H9 (cell line): ENCODE data around the gene PDK2. TPM values are rescaled to one million over a fixed set of nuclear protein-coding genes. Genes with fewer than 3 reads are reported as not detected.

Experiments used
- DNase-seq: peaks from one replicate; pipeline ENCODE4 v3.0.0-alpha.2; 2017
- H2AFZ ChIP-seq: one replicate; pipeline ENCODE4 v1.6.1; 2013; ENCODE audit warnings: mild to moderate bottlenecking, low read length, control low read depth, moderate library complexity
- H2AK5ac ChIP-seq: 2 replicates; pipeline ENCODE4 v1.6.1; 2013; ENCODE audit warnings: low read length, control low read depth, mixed read lengths; ENCODE audit not compliant: insufficient read length
- H2BK120ac ChIP-seq: one replicate; pipeline ENCODE4 v1.6.1; 2013; ENCODE audit warnings: low read depth, mild to moderate bottlenecking, low read length, control low read depth, inconsistent platforms; ENCODE audit not compliant: poor library complexity, severe bottlenecking
- H2BK12ac ChIP-seq: 2 replicates; pipeline ENCODE4 v1.6.1; 2013; ENCODE audit warnings: low read length, control low read depth, mixed read lengths, low read depth; ENCODE audit not compliant: insufficient read length
- H2BK15ac ChIP-seq: 2 replicates; pipeline ENCODE4 v1.6.1; 2013; ENCODE audit warnings: low read depth, low read length, control low read depth
- H2BK20ac ChIP-seq: one replicate; pipeline ENCODE4 v1.6.1; 2013; ENCODE audit warnings: low read depth, mild to moderate bottlenecking, low read length, control low read depth, inconsistent platforms; ENCODE audit not compliant: poor library complexity, severe bottlenecking
- H2BK5ac ChIP-seq: 2 replicates; pipeline ENCODE4 v1.6.1; 2013; ENCODE audit warnings: low read length, control low read depth, mixed read lengths; ENCODE audit not compliant: insufficient read length
- H3K14ac ChIP-seq: 2 replicates; pipeline ENCODE4 v1.6.1; 2013; ENCODE audit warnings: low read length, control low read depth; ENCODE audit not compliant: insufficient read depth
- H3K18ac ChIP-seq: 2 replicates; pipeline ENCODE4 v1.6.1; 2013; ENCODE audit warnings: low read depth, mild to moderate bottlenecking, mixed read lengths, low read length, control low read depth; ENCODE audit not compliant: insufficient read length
- H3K23ac ChIP-seq: 2 replicates; pipeline ENCODE4 v1.6.1; 2013; ENCODE audit warnings: low read length, control low read depth, mixed read lengths, low read depth; ENCODE audit not compliant: insufficient read length
- H3K23me2 ChIP-seq: 2 replicates; pipeline ENCODE4 v1.6.1; 2013; ENCODE audit warnings: low read depth, mild to moderate bottlenecking, mixed read lengths, low read length, control low read depth; ENCODE audit not compliant: insufficient read length, poor library complexity, severe bottlenecking
- H3K27ac ChIP-seq: 2 replicates; pipeline ENCODE4 v1.5.1; 2013; ENCODE audit warnings: low read length, control low read depth, mixed read lengths, low read depth; ENCODE audit not compliant: insufficient read length
- H3K27me3 ChIP-seq: 2 replicates; pipeline ENCODE4 v1.6.1; 2013; ENCODE audit warnings: low read length, control low read depth, inconsistent platforms; ENCODE audit not compliant: insufficient read depth
- H3K4ac ChIP-seq: 2 replicates; pipeline ENCODE4 v1.6.1; 2013; ENCODE audit warnings: low read depth, mild to moderate bottlenecking, control low read depth, inconsistent platforms, low read length, moderate library complexity
- H3K4me1 ChIP-seq: 2 replicates; pipeline ENCODE4 v1.6.1; 2013; ENCODE audit warnings: low read length, control low read depth, inconsistent platforms; ENCODE audit not compliant: insufficient read depth
- H3K4me2 ChIP-seq: 2 replicates; pipeline ENCODE4 v1.6.1; 2013; ENCODE audit warnings: low read length, control low read depth, mixed read lengths; ENCODE audit not compliant: insufficient read length, insufficient read depth
- H3K56ac ChIP-seq: 2 replicates; pipeline ENCODE4 v1.6.1; 2013; ENCODE audit warnings: low read depth, mild to moderate bottlenecking, mixed read lengths, low read length, control low read depth; ENCODE audit not compliant: insufficient read length
- H3K79me1 ChIP-seq: 2 replicates; pipeline ENCODE4 v1.6.1; 2013; ENCODE audit warnings: low read depth, mild to moderate bottlenecking, moderate library complexity, low read length, control low read depth, inconsistent platforms; ENCODE audit not compliant: insufficient read depth, poor library complexity, severe bottlenecking
- H3K79me2 ChIP-seq: 2 replicates; pipeline ENCODE4 v1.6.1; 2013; ENCODE audit warnings: low read length, control low read depth, inconsistent platforms; ENCODE audit not compliant: insufficient read depth
- H3K9ac ChIP-seq: 2 replicates; pipeline ENCODE4 v1.6.1; 2013; ENCODE audit warnings: low read length, control low read depth, mixed read lengths; ENCODE audit not compliant: insufficient read length; ENCODE audit errors: extremely low read depth
- H3K9me3 ChIP-seq: one replicate; pipeline ENCODE4 v1.6.1; 2013; ENCODE audit warnings: low read depth, low read length, inconsistent platforms; ENCODE audit not compliant: control insufficient read depth
- H3T11ph ChIP-seq: one replicate; pipeline ENCODE4 v1.6.1; 2013; ENCODE audit warnings: mild to moderate bottlenecking, low read length, control low read depth, inconsistent platforms
- H4K20me1 ChIP-seq: one replicate; pipeline ENCODE4 v1.6.1; 2013; ENCODE audit not compliant: control insufficient read depth, insufficient read length, insufficient read depth
- H4K5ac ChIP-seq: 2 replicates; pipeline ENCODE4 v1.6.1; 2013; ENCODE audit warnings: low read depth, mild to moderate bottlenecking, mixed read lengths, low read length, control low read depth; ENCODE audit not compliant: insufficient read length
- H4K8ac ChIP-seq: replicated peaks from 2 replicates; pipeline ENCODE4 v1.6.1; 2013; ENCODE audit warnings: low read length, control low read depth, mixed read lengths, low read depth; ENCODE audit not compliant: insufficient read length
- H4K91ac ChIP-seq: 2 replicates; pipeline ENCODE4 v1.6.1; 2013; ENCODE audit warnings: low read depth, mild to moderate bottlenecking, moderate library complexity, mixed read lengths, low read length, control low read depth; ENCODE audit not compliant: insufficient read length
- H3K27ac Mint-ChIP-seq, 3 experiments: 2 replicates in 2 of 3; 3 replicates in 1 of 3; pipeline ENCODE4 v1.8.0; 2020 to 2021; ENCODE audit warnings: mixed read lengths in 3 of 3, mild to moderate bottlenecking in 1 of 3, moderate library complexity in 1 of 3
- H3K27me3 Mint-ChIP-seq: 2 replicates; pipeline ENCODE4 v1.8.0; 2021; ENCODE audit warnings: low read depth, mild to moderate bottlenecking, moderate library complexity, mixed read lengths
- H3K36me3 Mint-ChIP-seq, 3 experiments: 2 replicates in 2 of 3; 3 replicates in 1 of 3; pipeline ENCODE4 v1.8.0; 2020 to 2021; ENCODE audit warnings: low read depth in 3 of 3, mixed read lengths in 3 of 3; ENCODE audit not compliant: insufficient read depth in 1 of 3
- H3K4me1 Mint-ChIP-seq, 2 experiments: 2 replicates each; pipeline ENCODE4 v1.8.0; 2020; ENCODE audit warnings: mixed read lengths in 2 of 2
- H3K4me3 Mint-ChIP-seq, 2 experiments: 2 replicates in 1 of 2; 3 replicates in 1 of 2; pipeline ENCODE4 v1.8.0; 2020 to 2021; ENCODE audit warnings: mild to moderate bottlenecking in 2 of 2, mixed read lengths in 2 of 2, moderate library complexity in 1 of 2
- H3K9me3 Mint-ChIP-seq, 2 experiments: 2 replicates in 1 of 2; 3 replicates in 1 of 2; pipeline ENCODE4 v1.8.0; 2020; ENCODE audit warnings: mild to moderate bottlenecking in 2 of 2, mixed read lengths in 2 of 2, moderate library complexity in 1 of 2
- CTCF ChIP-seq: fragments of 200-600 bp; sonication (generic); conservative IDR thresholded peaks from 3 replicates; pipeline ENCODE4 v1.8.0; 2021; ENCODE audit warnings: antibody characterized with exemption, mild to moderate bottlenecking
- WGBS: extraction: QIAGEN DNeasy Blood & Tissue Kit; methylation state at CpG from one replicate; pipeline ENCODE4 v1.1.7; 2013; ENCODE audit warnings: missing lambda C conversion rate, low lambda C conversion rate, mixed read lengths; ENCODE audit not compliant: insufficient read length; ENCODE audit errors: extremely low coverage; 5-methylcytosine and 5-hydroxymethylcytosine counted together
- total RNA-seq: library from RNA; stranded (reverse); gene quantifications from 2 replicates; pipeline ENCODE4 v1.2.1, GENCODE V29; 2021

The PDK2 gene
- total RNA-seq, 1 experiment from 2014 or later = 19.9 TPM

DNA sequence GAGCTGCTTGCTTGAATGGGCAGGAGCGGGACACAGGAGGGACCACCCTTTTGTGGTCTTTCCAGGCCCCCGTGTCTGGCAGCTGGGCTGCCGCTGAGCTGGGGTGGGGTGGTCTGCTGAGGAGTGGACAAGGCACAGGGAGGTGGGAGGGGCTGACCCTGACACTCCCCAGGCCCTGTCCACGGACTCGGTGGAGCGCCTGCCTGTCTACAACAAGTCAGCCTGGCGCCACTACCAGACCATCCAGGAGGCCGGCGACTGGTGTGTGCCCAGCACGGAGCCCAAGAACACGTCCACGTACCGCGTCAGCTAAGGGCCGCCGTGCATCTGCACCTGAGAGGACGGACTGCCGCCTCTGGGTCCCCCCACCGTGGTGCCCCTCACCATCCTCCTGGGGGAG lies 14.6 kb downstream of the PDK2 start:
- TF ChIP-seq CTCF = no peak
- no peak overlapping the region for H3T11ph ChIP-seq

More for the DNA sequence above, 14.6 kb downstream of the PDK2 start:
- H2AK5ac ChIP-seq = no peak overlapping the region
- no peak overlapping the region for H2BK15ac ChIP-seq
- Mint-ChIP-seq H3K27me3 (no peaks in the 10 kb centered on the region; the same call in 1 of the 2 replicates), H3K9me3 (no peaks in the 10 kb centered on the region), H3K4me3 (no peak overlapping the region), H3K36me3 (peaks cover 0 to 15% (median 7%) of the 10 kb centered on the region in 3 experiments; a peak in 4 of 7 replicates), H3K4me1 (peaks cover 5 to 15% of the 10 kb centered on the region in 2 experiments), H3K27ac (no peak overlapping the region)
- DNase-seq = no peak
- H3K56ac ChIP-seq = no peak overlapping the region
- H2BK5ac ChIP-seq = no peak overlapping the region
- H4K91ac ChIP-seq = no peak overlapping the region
- H4K5ac ChIP-seq = no peak overlapping the region
- H2BK12ac ChIP-seq = no peak overlapping the region
- no peak overlapping the region for H3K18ac ChIP-seq
- H3K9ac ChIP-seq = no peak overlapping the region
- H2AFZ ChIP-seq = no peak overlapping the region
- H2BK120ac ChIP-seq = no peak overlapping the region
- H3K4me2 ChIP-seq = no peak overlapping the region
- no peak overlapping the region for H4K8ac ChIP-seq
- no peak overlapping the region for H3K14ac ChIP-seq
- no CpG with 5 or more reads among the region's 19 CpGs for WGBS
- no peaks in the 10 kb centered on the region for H3K9me3 ChIP-seq
- no peaks in the 10 kb centered on the region for H3K4me1 ChIP-seq
- H2BK20ac ChIP-seq = no peak overlapping the region
- H3K27ac ChIP-seq = no peak overlapping the region
- H3K27me3 ChIP-seq = no peaks in the 10 kb centered on the region
- H3K23ac ChIP-seq = no peak overlapping the region
- H4K20me1 ChIP-seq = no peaks in the 10 kb centered on the region
- H3K79me2 ChIP-seq = no peaks in the 10 kb centered on the region
- no peaks in the 10 kb centered on the region for H3K23me2 ChIP-seq
- H3K79me1 ChIP-seq = no peaks in the 10 kb centered on the region
- H3K4ac ChIP-seq = no peak overlapping the region
